ENCODE data around the gene RAX. TPM values are rescaled to one million over a fixed set of nuclear protein-coding genes. Genes with fewer than 3 reads are reported as not detected.

Gene RAX
- total and polyA plus RNA-seq, 10 of the 15 experiments (the other 5 are each of a cell fraction or from before 2014, with no cell fraction given) = not detected

DNA sequence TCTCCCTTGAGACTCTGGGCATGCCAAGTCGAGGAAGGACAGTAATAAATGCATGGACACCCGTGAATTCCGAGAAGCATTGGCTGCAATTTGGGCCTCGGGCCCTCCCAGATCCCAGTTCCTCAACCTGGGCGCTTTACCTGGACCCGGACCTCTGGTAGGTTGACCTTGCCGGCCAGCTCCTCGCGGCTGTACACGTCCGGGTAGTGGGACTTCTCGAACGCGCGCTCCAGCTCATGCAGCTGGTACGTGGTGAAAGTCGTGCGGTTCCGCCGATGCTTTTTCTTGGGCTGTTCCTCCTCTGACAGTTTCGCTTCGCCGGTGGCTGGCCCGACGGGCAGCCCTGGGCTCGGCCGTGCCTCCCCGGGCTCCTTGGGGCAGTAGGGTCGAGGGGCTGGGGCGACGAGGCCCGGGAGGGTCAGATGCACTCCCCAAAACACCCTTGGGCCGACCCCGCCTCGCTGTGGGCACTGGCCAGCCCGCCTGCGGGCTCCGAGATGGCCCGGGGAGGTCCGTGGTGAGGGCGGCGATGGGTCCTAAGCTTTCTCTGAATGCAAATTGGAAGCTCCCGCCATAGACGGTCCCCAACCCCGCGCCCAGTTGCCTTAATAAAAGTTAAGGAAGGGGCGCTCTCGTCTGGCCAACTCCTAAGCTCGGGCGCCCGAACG is 899 bp downstream of the RAX start:
- RAD21 ChIA-PET (ENCODE audit: unreplicated experiment) = interaction anchor here (1.3 kb wide), 1 partner anchor 42 kb away, joined by 5 read pairs; no protein-coding TSS in a partner anchor
- SMC1A ChIA-PET (ENCODE audit: uncharacterized antibody, unreplicated experiment) = no interaction called here
- no peaks in the 10 kb centered on the region for H3K36me3 ChIP-seq (ENCODE audit: control insufficient read depth in 2 of 2, insufficient read depth in 2 of 2, low read length in 1 of 2)
- no peak overlapping the region for H3K9ac ChIP-seq (ENCODE audit: control insufficient read depth, insufficient read depth, low read length)
- no TSS peak for BruUV-seq (replicated peaks)
- H3K4me3 ChIP-seq = peak overlapping the region; percentile 32; the same call in 1 of the 2 replicates
- POLR2A ChIA-PET = no interaction called here
- CTCF ChIA-PET = interaction anchor here (1.2 kb wide), 1 partner anchor 187 kb away, joined by 5 read pairs; no protein-coding TSS in a partner anchor
- in situ Hi-C loops (cut with MboI) = no loop called here
- H3K9me3 ChIP-seq (replicated peaks; ENCODE audit: control insufficient read depth, insufficient read depth, low read length) = no peaks in the 10 kb centered on the region; the same call in 2 of the 3 replicates
- H3K27ac ChIP-seq (ENCODE audit: control insufficient read depth, insufficient read depth) = no peak overlapping the region
- peak overlapping the region; percentile 27; the same call in 1 of the 2 replicates for H3K4me2 ChIP-seq (ENCODE audit: control insufficient read depth, insufficient read depth)
- no peaks in the 10 kb centered on the region for H4K20me1 ChIP-seq (ENCODE audit: control insufficient read depth, insufficient read depth)
- H2AFZ ChIP-seq (ENCODE audit: control insufficient read depth, low read depth, low read length) = no peak overlapping the region
- FAIRE-seq = no peak
- TF ChIP-seq TCF12 (IDR thresholded peaks at IDR 0.05; ENCODE audit: low read depth, low read length) (no peak), MYB (IDR thresholded peaks at IDR 0.05; ENCODE audit: borderline replicate concordance, low read depth, low read length) (no peak), EZH2 (IDR thresholded peaks at IDR 0.05; ENCODE audit: borderline replicate concordance, control insufficient read depth, low read depth, low read length) (peak; percentile 95; the same call in 1 of the 2 replicates), BMI1 (IDR thresholded peaks at IDR 0.05; ENCODE audit: borderline replicate concordance) (no peak), CBX5 (IDR thresholded peaks at IDR 0.05; ENCODE audit: low read depth) (no peak)
- TF ChIP-seq, protein P1, sequence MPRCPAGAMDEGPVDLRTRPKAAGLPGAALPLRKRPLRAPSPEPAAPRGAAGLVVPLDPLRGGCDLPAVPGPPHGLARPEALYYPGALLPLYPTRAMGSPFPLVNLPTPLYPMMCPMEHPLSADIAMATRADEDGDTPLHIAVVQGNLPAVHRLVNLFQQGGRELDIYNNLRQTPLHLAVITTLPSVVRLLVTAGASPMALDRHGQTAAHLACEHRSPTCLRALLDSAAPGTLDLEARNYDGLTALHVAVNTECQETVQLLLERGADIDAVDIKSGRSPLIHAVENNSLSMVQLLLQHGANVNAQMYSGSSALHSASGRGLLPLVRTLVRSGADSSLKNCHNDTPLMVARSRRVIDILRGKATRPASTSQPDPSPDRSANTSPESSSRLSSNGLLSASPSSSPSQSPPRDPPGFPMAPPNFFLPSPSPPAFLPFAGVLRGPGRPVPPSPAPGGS (IDR thresholded peaks at IDR 0.05; ENCODE audit: borderline replicate concordance, insufficient read depth, low read depth, low read length, poor library complexity, severe bottlenecking) = no peak
- 31% methylated on average over 43 of the region's 52 CpGs for WGBS (ENCODE audit: insufficient coverage, insufficient replicate concordance, low lambda C conversion rate, missing lambda C conversion rate)
- DNase-seq (ENCODE audit: low read depth, low spot score) = no peak
- no peaks in the 10 kb centered on the region for H3K4me1 ChIP-seq (ENCODE audit: control insufficient read depth, insufficient read depth, low read length)
- H3K27me3 ChIP-seq (replicated peaks in 1 of 2; ENCODE audit: control insufficient read depth in 2 of 2, insufficient read depth in 2 of 2, low read length in 1 of 2) = peaks cover 23 to 47% of the 10 kb centered on the region in 2 experiments
- no peaks in the 10 kb centered on the region for H3K79me2 ChIP-seq (ENCODE audit: control insufficient read depth, insufficient read depth, low read length)
- intact Hi-C loops (cut with micrococcal nuclease; ENCODE audit: unreplicated experiment) = no loop called here
- ATAC-seq = no peak
